Measurements from ENCODE around the gene RIF1. TPM values are rescaled to one million over a fixed set of nuclear protein-coding genes. Genes with fewer than 3 reads are reported as not detected.

RIF1 gene
- total and polyA plus RNA-seq, 7 donors: 1.8 to 38.2 (median 31.3) TPM

- TF ChIP-seq POLR2AphosphoS5 (IDR thresholded peaks at IDR 0.05) (no peak), POLR2A (IDR thresholded peaks at IDR 0.05) (no peak), EP300 (IDR thresholded peaks at IDR 0.05) (no peak)
- TF ChIP-seq, protein P1, sequence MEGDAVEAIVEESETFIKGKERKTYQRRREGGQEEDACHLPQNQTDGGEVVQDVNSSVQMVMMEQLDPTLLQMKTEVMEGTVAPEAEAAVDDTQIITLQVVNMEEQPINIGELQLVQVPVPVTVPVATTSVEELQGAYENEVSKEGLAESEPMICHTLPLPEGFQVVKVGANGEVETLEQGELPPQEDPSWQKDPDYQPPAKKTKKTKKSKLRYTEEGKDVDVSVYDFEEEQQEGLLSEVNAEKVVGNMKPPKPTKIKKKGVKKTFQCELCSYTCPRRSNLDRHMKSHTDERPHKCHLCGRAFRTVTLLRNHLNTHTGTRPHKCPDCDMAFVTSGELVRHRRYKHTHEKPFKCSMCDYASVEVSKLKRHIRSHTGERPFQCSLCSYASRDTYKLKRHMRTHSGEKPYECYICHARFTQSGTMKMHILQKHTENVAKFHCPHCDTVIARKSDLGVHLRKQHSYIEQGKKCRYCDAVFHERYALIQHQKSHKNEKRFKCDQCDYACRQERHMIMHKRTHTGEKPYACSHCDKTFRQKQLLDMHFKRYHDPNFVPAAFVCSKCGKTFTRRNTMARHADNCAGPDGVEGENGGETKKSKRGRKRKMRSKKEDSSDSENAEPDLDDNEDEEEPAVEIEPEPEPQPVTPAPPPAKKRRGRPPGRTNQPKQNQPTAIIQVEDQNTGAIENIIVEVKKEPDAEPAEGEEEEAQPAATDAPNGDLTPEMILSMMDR (IDR thresholded peaks at IDR 0.05): no peak
- DNase-seq: no peak
- WGBS, 2 donors: 81 to 89% methylated on average over 4 of the region's 4 CpGs
- intact Hi-C loops (cut with DNase I): no loop called here
- Histone ChIP-seq H3K36me3 (no peaks in the 10 kb centered on the region), H3K27ac (no peak overlapping the region), H3K4me1 (no peaks in the 10 kb centered on the region), H3K4me3 (no peak overlapping the region), H3K27me3 (no peaks in the 10 kb centered on the region), H3K9me3 (no peaks in the 10 kb centered on the region)
These were observed 5.8 kb upstream of the RIF1 start for GRCh38 chr2:151403914-151404313.

GRCh38 chr2:151405376-151405775, 4.3 kb upstream of the RIF1 start:
- no peak for DNase-seq
- Histone ChIP-seq H3K27ac (no peak overlapping the region), H3K4me3 (no peak overlapping the region), H3K4me1 (peaks cover 0 to under 1% (median 0%) of the 10 kb centered on the region in 4 donors), H3K36me3 (no peaks in the 10 kb centered on the region), H3K9me3 (no peaks in the 10 kb centered on the region), H3K27me3 (no peaks in the 10 kb centered on the region)
- WGBS, 2 donors: 81% methylated on average over 4 of the region's 4 CpGs
- intact Hi-C loops (cut with DNase I): no loop called here
- TF ChIP-seq POLR2AphosphoS5 (IDR thresholded peaks at IDR 0.05) (no peak), EP300 (IDR thresholded peaks at IDR 0.05) (no peak)
- TF ChIP-seq, protein P1 (IDR thresholded peaks at IDR 0.05): no peak

DNA sequence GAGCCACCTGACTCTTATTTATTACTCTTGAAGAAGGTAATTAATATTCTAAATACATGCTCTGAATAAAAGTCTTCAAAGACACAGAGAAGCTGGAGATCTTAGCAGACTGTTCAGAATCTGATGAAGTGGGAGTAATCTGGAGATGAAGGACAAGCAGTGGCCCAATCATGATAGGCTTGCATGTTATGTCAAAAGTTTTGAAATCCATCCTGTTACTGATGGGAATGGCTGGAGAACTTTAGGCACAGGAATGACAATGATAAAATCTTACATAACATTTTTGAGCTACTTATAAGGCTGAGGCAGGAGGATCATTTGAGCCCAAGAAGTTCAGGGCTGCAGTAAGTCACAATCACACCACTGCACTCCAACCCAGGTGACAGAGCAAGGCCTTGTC, 2.4 kb upstream of the RIF1 start:
- TF ChIP-seq POLR2A (IDR thresholded peaks at IDR 0.05) (no peak), POLR2AphosphoS5 (IDR thresholded peaks at IDR 0.05) (no peak), EP300 (IDR thresholded peaks at IDR 0.05) (no peak)
- H3K4me1 ChIP-seq: peaks cover 0 to 19% (median 15%) of the 10 kb centered on the region in 4 donors
- H3K9me3 ChIP-seq: no peaks in the 10 kb centered on the region
- no peak overlapping the region for H3K27ac ChIP-seq
- intact Hi-C loops (cut with DNase I): no loop called here
- no peak for DNase-seq
- H3K36me3 ChIP-seq: peaks cover 0 to 6% (median under 1%) of the 10 kb centered on the region in 4 donors
- no peaks in the 10 kb centered on the region for H3K27me3 ChIP-seq
- no peak overlapping the region for H3K4me3 ChIP-seq

- peak overlapping the region; percentile 68 to 98 (median 92) for H3K4me3 ChIP-seq
- TF ChIP-seq POLR2AphosphoS5 (IDR thresholded peaks at IDR 0.05) (no peak), POLR2A (IDR thresholded peaks at IDR 0.05) (no peak), EP300 (IDR thresholded peaks at IDR 0.05) (no peak)
- TF ChIP-seq, protein P1 (IDR thresholded peaks at IDR 0.05): no peak
- intact Hi-C loops (cut with DNase I): loop anchor here (1.0 kb wide), 1 partner anchor 120 kb away; the partner anchor contains the start of gene NMI
- WGBS, 2 donors: 91 to 92% methylated on average over 25 of the region's 25 CpGs
- H3K27ac ChIP-seq: peak overlapping the region; percentile 87 to 94 (median 91)
- H3K36me3 ChIP-seq: peaks cover 0 to 21% (median 11%) of the 10 kb centered on the region in 4 donors
- peaks cover 0 to 23% (median 17%) of the 10 kb centered on the region in 4 donors for H3K4me1 ChIP-seq
- no peaks in the 10 kb centered on the region for H3K27me3 ChIP-seq
- no peak for DNase-seq
- H3K9me3 ChIP-seq: no peaks in the 10 kb centered on the region
These were observed 708 bp upstream of the RIF1 start for GRCh38 chr2:151408788-151409600.

GRCh38 chr2:151410485-151410834, 758 bp downstream of the RIF1 start:
- DNase-seq: no peak
- Histone ChIP-seq H3K27me3 (no peaks in the 10 kb centered on the region), H3K36me3 (peaks cover 0 to 36% (median 14%) of the 10 kb centered on the region in 4 donors), H3K4me3 (peak overlapping the region; percentile 68 to 98 (median 92)), H3K9me3 (no peaks in the 10 kb centered on the region), H3K4me1 (peaks cover 0 to 23% (median 17%) of the 10 kb centered on the region in 4 donors), H3K27ac (peak overlapping the region; percentile 87 to 94 (median 91))
- WGBS, 2 donors: 1% methylated on average over 21 of the region's 21 CpGs
- TF ChIP-seq, protein P1 (IDR thresholded peaks at IDR 0.05): no peak
- TF ChIP-seq POLR2AphosphoS5 (IDR thresholded peaks at IDR 0.05) (no peak), POLR2A (IDR thresholded peaks at IDR 0.05) (no peak), EP300 (IDR thresholded peaks at IDR 0.05) (no peak)
- intact Hi-C loops (cut with DNase I): loop anchor here (5.0 kb wide), 1 partner anchor 148 kb away; the partner anchor contains the start of gene RBM43

Measured in sigmoid colon (tissue), 7 donors.